CD4-positive, alpha-beta T cell (primary cell): ENCODE measurements around the gene ESR2. TPM values are rescaled to one million over a fixed set of nuclear protein-coding genes. Genes with fewer than 3 reads are reported as not detected.

Experiments used
- ATAC-seq: fragments of 200-7000 bp; cut with Tn5 transposase; one replicate; pipeline ENCODE4 v1.10.0; 2022; ENCODE audit warnings: mild to moderate bottlenecking; ENCODE audit not compliant: poor library complexity
- CTCF ChIA-PET: fragments of 350-600 bp; sonication (Branson Sonifier 250); formaldehyde crosslinking; loops from one replicate; lab custom pipeline; 2021; ENCODE audit warnings: antibody characterized with exemption, inconsistent platforms; lab: Charles Lee
- POLR2A ChIA-PET: fragments of 350-600 bp; sonication (Branson Sonifier 250); formaldehyde crosslinking; loops from one replicate; lab custom pipeline; 2021; ENCODE audit warnings: antibody characterized with exemption, inconsistent platforms; lab: Charles Lee
- DNase-seq, 14 experiments: peaks; one replicate each; pipeline ENCODE4 v3.0.0-alpha.2; 2013 to 2020; ENCODE audit warnings: mixed read lengths in 2 of 14
- H3K27ac ChIP-seq, 2 donors: one replicate each; pipeline versions ENCODE4 v1.5.1 to v1.7.0; 2013; ENCODE audit warnings: low read length in 2 of 2, low read depth in 1 of 2, mild to moderate bottlenecking in 1 of 2
- H3K27me3 ChIP-seq, 2 experiments: 1 replicate in 1 of 2; 2 replicates in 1 of 2; pipeline versions ENCODE4 v1.6.1 to v1.7.0; 2013; ENCODE audit warnings: low read length in 2 of 2, control low read depth in 1 of 2, mild to moderate bottlenecking in 1 of 2, moderate library complexity in 1 of 2; ENCODE audit not compliant: insufficient read depth in 2 of 2, control insufficient read depth in 1 of 2
- H3K36me3 ChIP-seq: one replicate; pipeline ENCODE4 v1.6.1; 2013; ENCODE audit warnings: low read length, control low read depth; ENCODE audit not compliant: insufficient read depth
- H3K4me1 ChIP-seq: one replicate; pipeline ENCODE4 v1.6.1; 2013; ENCODE audit warnings: low read length, control low read depth; ENCODE audit not compliant: insufficient read depth
- H3K4me3 ChIP-seq: one replicate; pipeline ENCODE4 v1.5.1; 2013; ENCODE audit warnings: mild to moderate bottlenecking, low read length, moderate library complexity
- H3K9me3 ChIP-seq, 2 experiments: 1 replicate in 1 of 2; 2 replicates in 1 of 2; pipeline versions ENCODE4 v1.6.1 to v1.7.0; 2013; ENCODE audit warnings: low read length in 2 of 2, mild to moderate bottlenecking in 2 of 2, control low read depth in 1 of 2, moderate library complexity in 1 of 2; ENCODE audit not compliant: control insufficient read depth in 1 of 2, insufficient read depth in 1 of 2
- H3K27ac Mint-ChIP-seq: one replicate; pipeline ENCODE4 v1.8.0; 2020; ENCODE audit warnings: mixed read lengths
- H3K27me3 Mint-ChIP-seq: one replicate; pipeline ENCODE4 v1.8.0; 2021; ENCODE audit warnings: mixed read lengths
- H3K36me3 Mint-ChIP-seq: one replicate; pipeline ENCODE4 v1.8.0; 2021; ENCODE audit warnings: low read depth, mixed read lengths
- H3K4me1 Mint-ChIP-seq: one replicate; pipeline ENCODE4 v1.8.0; 2021; ENCODE audit warnings: low read depth, mixed read lengths
- H3K4me3 Mint-ChIP-seq: one replicate; pipeline ENCODE4 v1.8.0; 2020; ENCODE audit warnings: mild to moderate bottlenecking, mixed read lengths
- H3K9me3 Mint-ChIP-seq: one replicate; pipeline ENCODE4 v1.8.0; 2020; ENCODE audit warnings: mixed read lengths
- intact Hi-C, 2 experiments: fragments of 100-400 bp; cut with DNase I in 1 of 2; cut with micrococcal nuclease in 1 of 2; formaldehyde crosslinking; loops; one replicate each; pipeline versions ENCODE4 v1.15.1 to v1.9.0; 2023 to 2025; cut with DNase I, micrococcal nuclease
- total RNA-seq, 174 experiments: library from RNA in 2 of 174; stranded (reverse) in 2 of 174; gene quantifications; one replicate each; pipeline ENCODE4 v1.2.3 and lab custom pipeline; 2021 to 2026
- TF ChIP-seq, protein P1 (sequence below): fragments of 200-600 bp; IDR thresholded peaks from one replicate; pipeline ENCODE4 v1.8.0; 2022; ENCODE audit warnings: antibody characterized with exemption, mild to moderate bottlenecking

Gene ESR2
- total RNA-seq, 2 experiments from 2014 or later: 0.08 TPM; not detected in 1

DNA sequence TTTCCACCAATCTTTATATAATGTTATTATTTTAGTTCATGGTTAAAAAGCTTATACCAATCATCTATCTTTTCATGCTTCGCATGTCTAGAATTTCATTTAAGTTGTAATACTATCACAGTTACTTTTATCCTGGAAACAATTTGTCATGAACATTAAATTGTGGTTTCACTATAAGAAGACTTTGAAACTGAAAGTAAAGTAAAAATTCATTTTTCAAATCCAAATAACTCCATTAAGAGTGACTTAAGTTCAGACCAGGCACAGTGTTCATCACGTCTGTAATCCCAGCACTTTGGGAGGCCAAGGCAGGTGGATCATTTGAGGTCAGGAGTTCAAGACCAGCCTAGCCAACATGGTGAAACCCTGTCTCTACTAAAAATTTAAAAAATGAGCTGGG, 12.4 kb downstream of the ESR2 start:
- Mint-ChIP-seq H3K9me3 (no peaks in the 10 kb centered on the region), H3K36me3 (no peaks in the 10 kb centered on the region), H3K4me1 (no peaks in the 10 kb centered on the region), H3K27ac (no peak overlapping the region), H3K27me3 (no peaks in the 10 kb centered on the region), H3K4me3 (no peak overlapping the region)
- Histone ChIP-seq H3K4me1 (no peaks in the 10 kb centered on the region), H3K9me3 (no peaks in the 10 kb centered on the region), H3K27me3 (no peaks in the 10 kb centered on the region), H3K36me3 (no peaks in the 10 kb centered on the region), H3K27ac (no peak overlapping the region), H3K4me3 (no peak overlapping the region)
- ChIA-PET POLR2A (no interaction called here), CTCF (no interaction called here)
- ATAC-seq (no peak), DNase-seq (no peak)
- intact Hi-C loops: no loop called here
- TF ChIP-seq, protein P1, sequence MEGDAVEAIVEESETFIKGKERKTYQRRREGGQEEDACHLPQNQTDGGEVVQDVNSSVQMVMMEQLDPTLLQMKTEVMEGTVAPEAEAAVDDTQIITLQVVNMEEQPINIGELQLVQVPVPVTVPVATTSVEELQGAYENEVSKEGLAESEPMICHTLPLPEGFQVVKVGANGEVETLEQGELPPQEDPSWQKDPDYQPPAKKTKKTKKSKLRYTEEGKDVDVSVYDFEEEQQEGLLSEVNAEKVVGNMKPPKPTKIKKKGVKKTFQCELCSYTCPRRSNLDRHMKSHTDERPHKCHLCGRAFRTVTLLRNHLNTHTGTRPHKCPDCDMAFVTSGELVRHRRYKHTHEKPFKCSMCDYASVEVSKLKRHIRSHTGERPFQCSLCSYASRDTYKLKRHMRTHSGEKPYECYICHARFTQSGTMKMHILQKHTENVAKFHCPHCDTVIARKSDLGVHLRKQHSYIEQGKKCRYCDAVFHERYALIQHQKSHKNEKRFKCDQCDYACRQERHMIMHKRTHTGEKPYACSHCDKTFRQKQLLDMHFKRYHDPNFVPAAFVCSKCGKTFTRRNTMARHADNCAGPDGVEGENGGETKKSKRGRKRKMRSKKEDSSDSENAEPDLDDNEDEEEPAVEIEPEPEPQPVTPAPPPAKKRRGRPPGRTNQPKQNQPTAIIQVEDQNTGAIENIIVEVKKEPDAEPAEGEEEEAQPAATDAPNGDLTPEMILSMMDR: no peak

DNA sequence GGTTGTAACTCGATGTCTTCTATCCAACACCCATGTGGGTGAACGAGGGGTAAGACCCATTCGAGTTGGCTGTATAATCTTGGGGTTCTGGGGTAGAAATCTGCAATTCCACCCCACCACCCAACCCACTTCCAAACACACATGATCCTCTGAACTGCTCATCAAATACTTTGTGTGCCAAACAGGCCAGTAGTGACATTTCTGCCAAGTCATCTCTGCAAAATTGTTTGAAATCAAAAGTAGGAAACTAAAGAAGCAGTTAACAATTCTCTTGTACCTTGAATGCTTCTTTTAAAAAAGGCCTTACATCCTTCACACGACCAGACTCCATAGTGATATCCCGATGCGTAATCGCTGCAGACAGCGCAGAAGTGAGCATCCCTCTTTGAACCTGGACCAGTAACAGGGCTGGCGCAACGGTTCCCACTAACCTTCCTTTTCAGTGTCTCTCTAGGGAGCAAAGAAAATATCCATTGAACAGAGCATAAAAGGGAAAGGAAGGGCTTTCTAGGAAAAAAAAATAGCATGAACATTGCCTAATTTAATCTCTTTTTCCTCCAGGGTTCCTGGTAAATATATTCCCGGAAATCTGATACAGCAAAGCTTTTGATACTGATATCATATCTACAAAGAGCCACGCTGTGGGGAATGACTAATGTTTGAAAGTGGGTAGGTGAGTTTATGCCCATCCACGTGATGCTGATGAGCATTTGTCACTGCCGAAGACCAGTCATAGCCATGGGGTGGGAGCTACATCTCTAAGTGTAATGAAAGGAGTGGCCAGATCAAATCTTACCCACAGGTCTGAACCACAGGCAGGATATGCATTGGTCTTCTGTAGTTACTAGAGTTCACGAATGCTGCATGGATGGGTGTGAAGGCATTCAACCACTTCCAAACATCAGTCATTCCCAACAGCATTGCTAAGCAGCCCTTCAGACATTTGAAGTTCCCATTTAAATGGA, 14.2 kb downstream of the ESR2 start:
- DNase-seq (no peak), ATAC-seq (no peak)
- Mint-ChIP-seq H3K27me3 (no peaks in the 10 kb centered on the region), H3K9me3 (no peaks in the 10 kb centered on the region), H3K27ac (no peak overlapping the region), H3K36me3 (no peaks in the 10 kb centered on the region), H3K4me3 (no peak overlapping the region), H3K4me1 (no peaks in the 10 kb centered on the region)
- intact Hi-C loops: no loop called here
- Histone ChIP-seq H3K9me3 (no peaks in the 10 kb centered on the region), H3K4me1 (no peaks in the 10 kb centered on the region), H3K27ac (no peak overlapping the region), H3K36me3 (no peaks in the 10 kb centered on the region), H3K27me3 (no peaks in the 10 kb centered on the region), H3K4me3 (no peak overlapping the region)
- TF ChIP-seq, protein P1: no peak
- ChIA-PET CTCF (no interaction called here), POLR2A (no interaction called here)

DNA sequence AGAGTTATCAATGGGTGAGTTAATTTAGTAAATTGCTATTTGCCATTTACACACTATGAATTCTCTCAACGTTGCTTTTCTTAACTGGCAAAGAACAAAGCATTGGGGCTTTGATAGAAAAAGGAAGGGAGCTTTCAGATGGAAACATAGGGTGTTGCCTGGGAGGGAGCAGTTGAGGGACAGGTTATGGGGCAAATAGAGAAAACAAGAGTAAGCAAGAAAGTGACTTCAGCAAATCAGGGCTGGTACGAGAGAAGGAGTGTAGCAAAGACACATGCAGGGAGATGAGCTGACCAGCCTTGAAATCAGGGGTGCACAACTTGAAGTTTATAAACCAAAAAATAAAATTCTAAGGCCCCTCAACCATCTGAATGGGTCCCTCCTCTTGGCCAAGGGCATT, 15.7 kb downstream of the ESR2 start:
- intact Hi-C loops: no loop called here
- POLR2A ChIA-PET: no interaction called here
- Histone ChIP-seq H3K27ac (no peak overlapping the region), H3K4me3 (no peak overlapping the region), H3K27me3 (no peaks in the 10 kb centered on the region), H3K9me3 (no peaks in the 10 kb centered on the region), H3K36me3 (no peaks in the 10 kb centered on the region), H3K4me1 (no peaks in the 10 kb centered on the region)
- no peak overlapping the region for H3K27ac Mint-ChIP-seq
- TF ChIP-seq, protein P1: no peak
- H3K27me3 Mint-ChIP-seq: no peaks in the 10 kb centered on the region
- no peak for DNase-seq
- H3K9me3 Mint-ChIP-seq: peaks cover 2% of the 10 kb centered on the region
- no peak overlapping the region for H3K4me3 Mint-ChIP-seq
- CTCF ChIA-PET: no interaction called here
- H3K36me3 Mint-ChIP-seq: no peaks in the 10 kb centered on the region
- no peak for ATAC-seq
- no peaks in the 10 kb centered on the region for H3K4me1 Mint-ChIP-seq
